Measurements from ENCODE around the gene VIP.

VIP gene

DNA sequence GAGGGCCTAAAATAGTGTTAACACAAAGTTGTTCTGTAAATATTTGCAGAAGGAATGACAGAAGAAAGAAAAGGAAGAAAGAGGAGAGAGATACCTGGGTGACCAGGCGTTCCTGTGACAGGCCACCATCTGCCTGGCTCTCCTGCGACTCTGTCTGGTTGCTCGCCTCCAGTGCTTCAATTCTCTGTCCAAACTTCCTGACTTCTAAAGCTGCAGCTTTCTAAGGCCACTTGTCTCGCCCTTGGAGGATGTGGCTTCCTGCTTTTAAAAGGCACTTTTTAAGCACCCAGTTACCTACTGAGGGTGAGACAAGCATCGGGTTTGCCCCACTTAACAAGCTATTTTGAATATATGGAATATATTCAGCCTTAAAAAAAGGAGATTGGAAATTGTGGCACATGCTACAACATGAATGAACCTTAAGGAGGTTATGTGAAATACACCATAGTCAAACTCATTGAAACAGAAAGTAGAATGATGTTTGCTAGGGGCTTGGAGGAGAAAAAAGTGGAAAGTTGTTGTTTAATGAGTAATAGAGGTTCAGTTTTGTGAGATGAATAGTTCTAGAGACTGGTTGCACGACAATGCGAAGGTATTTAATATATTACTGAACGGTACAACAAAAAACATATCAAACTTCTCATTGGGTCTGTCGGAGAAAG is 32.8 kb downstream of the VIP start:
- DNase-seq = no peak

GRCh38 chr6:152794696-152795095 is 44.1 kb downstream of the VIP start:
- no peak for DNase-seq

GRCh38 chr6:152804150-152804549 is 53.6 kb downstream of the VIP start:
- no peak for DNase-seq
